Neural cell (in vitro differentiated cells): ENCODE results near the gene E2F1. TPM values are rescaled to one million over a fixed set of nuclear protein-coding genes. Genes with fewer than 3 reads are reported as not detected.

Experiments used
- H2AFZ ChIP-seq: fragments of 200-600, 300-800 bp; sonication (generic), shearing (Covaris generic); 2 replicates; pipeline ENCODE4 v1.6.0; 2014; ENCODE audit warnings: low read depth, mild to moderate bottlenecking, antibody characterized with exemption, low read length, moderate library complexity
- H3F3A ChIP-seq: fragments of 200-600 bp; shearing (Covaris generic); 2 replicates; pipeline ENCODE4 v1.6.1; 2016; ENCODE audit warnings: mild to moderate bottlenecking, moderate library complexity, mixed read lengths, antibody characterized with exemption, low read length; ENCODE audit not compliant: insufficient read depth, poor library complexity, severe bottlenecking
- H3K27ac ChIP-seq: fragments of 200-600, 300-800 bp; sonication (generic), shearing (Covaris generic); 2 replicates; pipeline ENCODE4 v1.5.1; 2014; ENCODE audit warnings: mild to moderate bottlenecking, low read length, moderate library complexity
- H3K27me3 ChIP-seq: fragments of 300-800, 200-600 bp; sonication (generic), shearing (Covaris generic); 2 replicates; pipeline ENCODE4 v1.6.0; 2014; ENCODE audit warnings: mild to moderate bottlenecking, low read depth, low read length, moderate library complexity; ENCODE audit not compliant: insufficient read depth
- H3K36me3 ChIP-seq: fragments of 300-800, 200-600 bp; sonication (generic), shearing (Covaris generic); 2 replicates; pipeline ENCODE4 v1.5.1; 2014; ENCODE audit warnings: mild to moderate bottlenecking, antibody characterized with exemption, low read length, moderate library complexity; ENCODE audit not compliant: insufficient read depth
- H3K4me2 ChIP-seq: fragments of 300-800, 200-600 bp; sonication (generic), shearing (Covaris generic); 2 replicates; pipeline ENCODE4 v1.6.0; 2014; ENCODE audit warnings: mild to moderate bottlenecking, low read length
- H3K4me3 ChIP-seq: fragments of 300-800, 200-600 bp; sonication (generic), shearing (Covaris generic); 2 replicates; pipeline ENCODE4 v1.5.1; 2014; ENCODE audit warnings: mild to moderate bottlenecking, low read length, moderate library complexity
- H3K79me2 ChIP-seq: fragments of 200-600 bp; shearing (Covaris generic); replicated peaks from 2 replicates; pipeline ENCODE4 v1.6.0; 2014; ENCODE audit warnings: mild to moderate bottlenecking, low read length, moderate library complexity; ENCODE audit not compliant: insufficient read depth
- H3K9ac ChIP-seq: fragments of 300-800, 200-600 bp; sonication (generic), shearing (Covaris generic); 2 replicates; pipeline ENCODE4 v1.6.1; 2016; ENCODE audit warnings: mild to moderate bottlenecking, low read length, mixed read lengths
- H3K9me2 ChIP-seq: fragments of 200-600 bp; shearing (Covaris generic); 2 replicates; pipeline ENCODE4 v1.6.1; 2016; ENCODE audit warnings: mild to moderate bottlenecking, low read length, mixed read lengths; ENCODE audit not compliant: insufficient read depth
- H3K9me3 ChIP-seq: fragments of 200-600, 300-800 bp; sonication (generic), shearing (Covaris generic); 2 replicates; pipeline ENCODE4 v1.6.1; 2016; ENCODE audit warnings: mild to moderate bottlenecking, mixed run types, low read length, moderate library complexity, mixed read lengths
- H4K20me1 ChIP-seq: fragments of 200-600 bp; shearing (Covaris generic); 2 replicates; pipeline ENCODE4 v1.6.1; 2016; ENCODE audit warnings: mild to moderate bottlenecking, mixed run types; ENCODE audit not compliant: insufficient read depth
- CTCF ChIP-seq: fragments of 450-650 bp; IDR thresholded peaks from 2 replicates; pipeline ENCODE4 v1.5.1; 2014; ENCODE audit warnings: antibody characterized with exemption, mild to moderate bottlenecking, moderate library complexity; ENCODE audit not compliant: poor library complexity, severe bottlenecking
- EP300 ChIP-seq: fragments of 450-650 bp; conservative IDR thresholded peaks from 2 replicates; pipeline ENCODE4 v1.6.1; 2014; ENCODE audit warnings: antibody characterized with exemption, mild to moderate bottlenecking, moderate library complexity; ENCODE audit not compliant: poor library complexity, severe bottlenecking
- EZH2 ChIP-seq: fragments of 200-600, 300-800 bp; shearing (Covaris generic), sonication (generic); IDR thresholded peaks from 2 replicates; pipeline ENCODE4 v1.6.1; 2014; ENCODE audit warnings: antibody characterized with exemption, low read length, borderline replicate concordance, mild to moderate bottlenecking; ENCODE audit not compliant: insufficient read depth, poor library complexity, severe bottlenecking
- MXI1 ChIP-seq: fragments of 450-650 bp; conservative IDR thresholded peaks from 2 replicates; pipeline ENCODE4 v1.6.1; 2014; ENCODE audit warnings: antibody characterized with exemption, mild to moderate bottlenecking; ENCODE audit not compliant: poor library complexity, severe bottlenecking
- POLR2AphosphoS5 ChIP-seq: IDR thresholded peaks from 2 replicates; pipeline ENCODE4 v1.6.1; 2012
- RAD21 ChIP-seq: fragments of 450-650 bp; conservative IDR thresholded peaks from 2 replicates; pipeline ENCODE4 v1.6.1; 2014; ENCODE audit warnings: antibody characterized with exemption, mild to moderate bottlenecking, moderate library complexity
- REST ChIP-seq: IDR thresholded peaks from 2 replicates; pipeline ENCODE4 v1.6.1; 2012; ENCODE audit warnings: borderline replicate concordance
- SMC3 ChIP-seq: fragments of 450-650 bp; conservative IDR thresholded peaks from 2 replicates; pipeline ENCODE4 v1.6.1; 2014; ENCODE audit warnings: antibody characterized with exemption, mild to moderate bottlenecking, moderate library complexity; ENCODE audit not compliant: poor library complexity
- TAF1 ChIP-seq: IDR thresholded peaks from 2 replicates; pipeline ENCODE4 v1.6.1; 2012; ENCODE audit warnings: low read depth
- polyA plus RNA-seq: library from polyadenylated mRNA; depleted of rRNA; stranded (reverse); fragments of >200 nt; gene quantifications from 2 replicates; pipeline ENCODE4 v1.2.3, GENCODE V29; 2014

E2F1 gene
- polyA plus RNA-seq, 1 donor from 2014 or later: 2.3 TPM

- Histone ChIP-seq H3K79me2 (peaks cover 10% of the 10 kb centered on the region), H4K20me1 (no peaks in the 10 kb centered on the region), H3F3A (no peaks in the 10 kb centered on the region), H3K27me3 (no peaks in the 10 kb centered on the region), H3K4me2 (no peak overlapping the region), H3K36me3 (no peaks in the 10 kb centered on the region), H3K27ac (no peak overlapping the region), H3K9me3 (no peaks in the 10 kb centered on the region), H2AFZ (no peak overlapping the region), H3K9ac (no peak overlapping the region), H3K4me3 (no peak overlapping the region), H3K9me2 (no peaks in the 10 kb centered on the region)
- no peak for TF ChIP-seq RAD21
- TF ChIP-seq EP300: no peak
- TF ChIP-seq POLR2AphosphoS5: no peak
Measured at GRCh38 chr20:33679758-33680485, 6.3 kb downstream of the E2F1 start.

- Histone ChIP-seq H2AFZ (no peak overlapping the region), H3K9me2 (no peaks in the 10 kb centered on the region), H3K9ac (no peak overlapping the region), H3K9me3 (no peaks in the 10 kb centered on the region), H3K4me2 (no peak overlapping the region), H3K27me3 (no peaks in the 10 kb centered on the region), H3F3A (peaks cover 4% of the 10 kb centered on the region), H3K4me3 (no peak overlapping the region), H3K36me3 (no peaks in the 10 kb centered on the region), H3K27ac (no peak overlapping the region), H3K79me2 (peaks cover 5% of the 10 kb centered on the region), H4K20me1 (no peaks in the 10 kb centered on the region)
- no peak for TF ChIP-seq TAF1
- TF ChIP-seq CTCF: no peak
- TF ChIP-seq EP300: no peak
- no peak for TF ChIP-seq MXI1
- no peak for TF ChIP-seq REST
- no peak for TF ChIP-seq RAD21
- TF ChIP-seq SMC3: no peak
- TF ChIP-seq POLR2AphosphoS5: no peak
- TF ChIP-seq EZH2: no peak
Measured at GRCh38 chr20:33677991-33678702, 8.0 kb downstream of the E2F1 start.
